NK-92 (cell line): ENCODE measurements around the gene CDK17.
"Not testable (repeated sequence)": the region's sequence is repeated elsewhere in the genome, so short reads cannot be mapped to it uniquely, and the experiment has no call there.

Experiments
- DNase-seq: peaks from one replicate; lab custom pipeline; 2025; ENCODE audit not compliant: unreplicated experiment; lab: John Stamatoyannopoulos, UW

The CDK17 gene

GRCh38 chr12:96399919-96400630 is at the start of gene CDK17:
CDK17 (minus strand) TSS chr12:96400439; CDS start chr12:96334836, 65,603 bp downstream.
- DNase-seq = peak; percentile 54

- no peak for DNase-seq
Observed at GRCh38 chr12:96448300-96448699, 48.1 kb upstream of the CDK17 start.

GRCh38 chr12:96447256-96447655 is 47.0 kb upstream of the CDK17 start:
- no peak for DNase-seq

GRCh38 chr12:96445691-96446583 is 45.7 kb upstream of the CDK17 start:
- peak; percentile 11 for DNase-seq

DNA sequence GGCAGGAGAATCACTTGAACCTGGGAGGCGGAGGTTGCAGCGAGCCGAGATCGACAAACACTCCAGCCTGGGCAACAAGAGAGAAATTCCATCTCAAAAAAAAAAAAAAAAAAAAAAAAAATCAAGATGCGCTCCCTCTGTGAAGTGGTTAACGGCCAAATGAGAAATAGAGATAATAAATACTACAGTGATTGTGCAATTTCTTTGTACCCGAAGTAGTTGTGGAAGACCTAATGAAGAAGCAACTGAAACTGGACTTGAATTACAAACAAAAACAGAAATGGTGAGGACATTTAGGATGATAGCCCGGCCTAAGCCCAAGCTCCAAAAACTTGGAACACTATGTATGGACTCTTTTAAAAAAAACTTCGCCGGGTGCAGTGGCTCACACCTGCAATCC is 44.2 kb upstream of the CDK17 start:
- DNase-seq = no peak

DNA sequence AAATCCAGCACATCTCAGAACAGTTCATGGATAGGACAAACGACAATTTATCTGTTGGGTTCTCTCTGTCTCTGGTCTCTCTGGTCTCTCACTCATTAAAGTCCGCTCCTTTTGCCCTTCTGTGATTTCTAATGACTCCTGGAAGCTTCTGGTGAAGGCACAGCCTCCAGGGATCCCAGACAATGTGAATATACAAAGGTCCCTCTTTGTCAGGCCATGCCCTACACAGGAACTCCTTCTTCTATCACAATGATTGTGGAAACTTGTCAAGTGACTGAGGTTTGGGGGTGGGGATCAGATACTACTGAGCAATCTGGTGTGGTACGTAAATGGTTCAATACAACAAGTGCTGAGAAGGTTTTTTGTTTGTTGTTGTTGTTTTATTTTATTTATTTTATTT is 42.7 kb upstream of the CDK17 start:
- no peak for DNase-seq

- DNase-seq = no peak
Observed at GRCh38 chr12:96441816-96442215, 41.6 kb upstream of the CDK17 start.

DNA sequence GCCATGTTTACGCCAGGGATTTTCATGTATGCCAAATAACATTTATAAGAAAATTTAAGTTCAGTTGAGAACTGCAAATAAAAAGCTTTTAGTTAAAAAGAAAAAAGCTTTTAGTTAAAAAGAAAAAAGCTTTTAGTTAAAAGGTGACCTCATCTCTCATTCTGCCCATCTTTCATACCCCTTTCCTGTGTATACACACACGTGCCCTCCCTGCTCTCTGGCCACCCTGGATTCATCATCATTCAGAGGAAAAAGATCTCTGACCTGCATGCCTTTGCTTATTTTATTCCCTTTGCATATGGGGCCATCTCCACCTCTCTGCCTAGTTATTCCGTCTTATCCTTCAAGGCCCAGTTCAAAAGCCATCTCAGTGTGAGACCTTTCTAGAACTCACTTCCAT is 38.1 kb upstream of the CDK17 start:
- DNase-seq = no peak

DNA sequence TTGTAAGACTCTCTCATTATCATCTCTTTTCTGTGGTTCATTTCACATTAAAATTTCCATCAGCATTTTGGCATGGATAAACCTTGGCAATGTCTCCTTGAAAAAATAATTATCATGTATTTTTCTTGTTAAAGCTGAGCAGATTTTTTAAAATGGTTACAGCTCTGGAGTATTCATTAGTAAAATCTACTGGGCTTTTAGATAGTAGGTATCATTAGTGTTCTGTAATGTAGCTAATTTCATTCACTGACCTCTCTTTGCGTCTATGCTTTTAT is 36.9 kb upstream of the CDK17 start:
- DNase-seq = no peak

GRCh38 chr12:96436366-96437170 is 36.3 kb upstream of the CDK17 start:
- DNase-seq = no peak

- no peak for DNase-seq
Observed at GRCh38 chr12:96434107-96434506, 33.9 kb upstream of the CDK17 start.

DNA sequence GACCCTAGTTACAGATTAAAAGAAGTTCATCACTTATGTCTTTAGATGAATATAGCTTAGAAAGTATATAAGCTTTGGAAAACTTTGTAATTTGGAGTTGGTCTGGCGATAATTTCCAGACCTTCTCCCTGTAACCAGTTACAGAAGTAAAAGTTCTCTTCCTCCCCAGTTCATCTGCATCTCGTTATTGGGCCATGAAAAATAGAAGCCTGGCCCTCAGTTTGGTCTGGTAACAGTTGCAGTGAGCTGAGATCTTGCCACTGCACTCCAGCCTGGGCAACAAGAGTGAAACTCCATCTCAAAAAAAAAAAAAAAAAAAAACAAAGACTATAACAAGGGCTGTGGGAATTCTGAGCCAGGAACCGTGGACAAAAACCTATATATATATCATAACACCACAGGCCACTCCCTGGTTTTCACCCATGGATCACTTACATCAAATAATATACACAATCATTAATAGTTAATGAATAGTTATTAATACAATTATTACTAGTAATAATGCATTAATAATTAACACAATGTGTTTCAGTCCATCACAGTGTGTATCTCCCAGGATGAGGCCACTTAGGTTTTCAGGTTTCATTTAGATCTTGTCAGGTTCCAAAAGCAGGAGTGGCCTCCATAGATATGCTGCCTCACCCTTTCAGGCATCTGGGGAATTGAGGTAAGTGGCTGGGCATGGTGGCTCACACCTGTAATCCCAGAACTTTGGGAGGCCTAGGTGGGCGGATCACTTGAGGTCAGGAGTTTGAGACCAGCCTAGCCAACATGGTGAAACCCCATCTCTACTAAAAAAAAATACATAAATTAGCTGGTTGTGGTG is 32.5 kb upstream of the CDK17 start:
- DNase-seq = not testable (repeated sequence)

GRCh38 chr12:96431067-96431466 is 30.8 kb upstream of the CDK17 start:
- no peak for DNase-seq

DNA sequence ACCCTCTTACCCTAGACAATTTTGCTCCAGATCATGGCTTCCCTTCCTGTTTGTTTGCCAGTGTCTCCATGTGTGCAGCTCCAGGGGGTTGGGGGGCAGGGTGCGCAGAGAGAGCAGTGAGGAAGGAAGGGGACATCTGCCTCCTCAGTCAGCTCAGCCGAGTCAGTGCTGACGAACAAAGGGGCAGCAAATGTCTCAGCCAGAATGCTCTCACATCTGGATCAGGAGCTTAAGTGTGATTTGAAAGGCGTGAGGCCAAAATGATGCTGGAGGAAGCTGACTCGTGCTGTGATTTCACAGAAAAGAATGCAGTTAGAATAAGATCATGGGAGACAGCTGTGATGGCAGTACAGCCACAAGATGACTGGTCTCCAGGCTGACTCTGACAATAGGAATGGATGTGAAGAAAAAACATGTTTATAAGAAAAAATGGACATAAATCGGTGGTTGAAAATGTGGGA is 27.1 kb upstream of the CDK17 start:
- DNase-seq = no peak

GRCh38 chr12:96425951-96426350 is 25.7 kb upstream of the CDK17 start:
- no peak for DNase-seq

GRCh38 chr12:96425321-96425720 is 25.1 kb upstream of the CDK17 start:
- DNase-seq = no peak

DNA sequence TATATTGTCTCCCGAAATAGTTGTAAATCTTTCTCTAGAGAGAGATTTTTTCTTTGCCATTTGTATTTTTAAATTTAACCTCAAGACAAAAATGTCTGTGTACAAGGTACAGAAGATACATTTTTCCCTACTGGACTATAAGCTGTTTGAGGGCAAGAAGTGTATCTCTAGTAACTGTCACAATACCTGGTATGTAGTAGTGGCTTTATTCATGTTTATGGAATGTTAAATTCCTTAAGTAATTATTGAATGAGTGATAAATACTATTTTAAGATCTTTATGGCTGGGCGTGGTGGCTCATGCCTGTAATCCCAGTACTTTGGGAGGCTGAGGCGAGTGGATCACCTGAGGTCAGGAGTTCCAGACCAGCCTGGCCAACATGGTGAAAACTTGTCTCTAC is 24.4 kb upstream of the CDK17 start:
- DNase-seq = no peak

- no peak for DNase-seq
Observed at GRCh38 chr12:96422192-96422591, 22.0 kb upstream of the CDK17 start.

- no peak for DNase-seq
Observed at GRCh38 chr12:96421014-96421413, 20.8 kb upstream of the CDK17 start.

- no peak for DNase-seq
Observed at GRCh38 chr12:96420277-96420835, 20.1 kb upstream of the CDK17 start.
